Hepatocyte (in vitro differentiated cells): ENCODE results near the gene PLIN4.

Experiments
- EZH2phosphoT487 ChIP-seq: fragments of 200-600 bp; sonication (generic); IDR thresholded peaks from one replicate; pipeline ENCODE4 v1.6.1; 2018; ENCODE audit warnings: antibody characterized with exemption, mild to moderate bottlenecking, low read depth, moderate library complexity; ENCODE audit not compliant: unreplicated experiment, severe bottlenecking
- TF ChIP-seq, protein P1 (sequence below): fragments of 200-600 bp; sonication (generic); IDR thresholded peaks from 2 replicates; pipeline ENCODE4 v1.5.1; 2016; ENCODE audit warnings: antibody characterized with exemption, mild to moderate bottlenecking; ENCODE audit not compliant: poor library complexity

- TF ChIP-seq, protein P1, sequence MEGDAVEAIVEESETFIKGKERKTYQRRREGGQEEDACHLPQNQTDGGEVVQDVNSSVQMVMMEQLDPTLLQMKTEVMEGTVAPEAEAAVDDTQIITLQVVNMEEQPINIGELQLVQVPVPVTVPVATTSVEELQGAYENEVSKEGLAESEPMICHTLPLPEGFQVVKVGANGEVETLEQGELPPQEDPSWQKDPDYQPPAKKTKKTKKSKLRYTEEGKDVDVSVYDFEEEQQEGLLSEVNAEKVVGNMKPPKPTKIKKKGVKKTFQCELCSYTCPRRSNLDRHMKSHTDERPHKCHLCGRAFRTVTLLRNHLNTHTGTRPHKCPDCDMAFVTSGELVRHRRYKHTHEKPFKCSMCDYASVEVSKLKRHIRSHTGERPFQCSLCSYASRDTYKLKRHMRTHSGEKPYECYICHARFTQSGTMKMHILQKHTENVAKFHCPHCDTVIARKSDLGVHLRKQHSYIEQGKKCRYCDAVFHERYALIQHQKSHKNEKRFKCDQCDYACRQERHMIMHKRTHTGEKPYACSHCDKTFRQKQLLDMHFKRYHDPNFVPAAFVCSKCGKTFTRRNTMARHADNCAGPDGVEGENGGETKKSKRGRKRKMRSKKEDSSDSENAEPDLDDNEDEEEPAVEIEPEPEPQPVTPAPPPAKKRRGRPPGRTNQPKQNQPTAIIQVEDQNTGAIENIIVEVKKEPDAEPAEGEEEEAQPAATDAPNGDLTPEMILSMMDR = no peak
- no peak for TF ChIP-seq EZH2phosphoT487
These were observed 45.1 kb downstream of the PLIN4 start for GRCh38 chr19:4473011-4473762.
